Natural killer cell (primary cell): ENCODE data around the gene GRID1. TPM values are rescaled to one million over a fixed set of nuclear protein-coding genes. Genes with fewer than 3 reads are reported as not detected.

Experiments used
- ATAC-seq, 3 donors: fragments of 150-1000 bp in 2 of 3; fragments of 200-7000 bp in 1 of 3; cut with Tn5 transposase; 1 replicate in 1 of 3; 2 replicates in 2 of 3; pipeline ENCODE4 v1.10.0; 2021; ENCODE audit warnings: mild to moderate bottlenecking in 2 of 3, moderate library complexity in 2 of 3
- DNase-seq, 2 donors: peaks; one replicate each; pipeline versions ENCODE4 v3.0.0 to v3.0.0-alpha.2; 2013 to 2021; ENCODE audit warnings: mixed read lengths in 1 of 2
- H3K27ac ChIP-seq: one replicate; pipeline ENCODE4 v1.5.1; 2013; ENCODE audit warnings: mild to moderate bottlenecking, low read length
- H3K27me3 ChIP-seq: one replicate; pipeline ENCODE4 v1.6.1; 2013; ENCODE audit warnings: low read length; ENCODE audit not compliant: control insufficient read depth, insufficient read depth
- H3K36me3 ChIP-seq: one replicate; pipeline ENCODE4 v1.6.1; 2013; ENCODE audit warnings: low read length; ENCODE audit not compliant: control insufficient read depth, insufficient read depth
- H3K4me1 ChIP-seq: one replicate; pipeline ENCODE4 v1.6.1; 2013; ENCODE audit warnings: low read length; ENCODE audit not compliant: control insufficient read depth, insufficient read depth
- H3K4me3 ChIP-seq: one replicate; pipeline ENCODE4 v1.5.1; 2013; ENCODE audit warnings: low read length
- H3K9me3 ChIP-seq: one replicate; pipeline ENCODE4 v1.6.1; 2013; ENCODE audit warnings: low read length; ENCODE audit not compliant: control insufficient read depth, insufficient read depth
- H3K27ac Mint-ChIP-seq, 2 donors: one replicate each; pipeline ENCODE4 v1.8.0; 2022; ENCODE audit warnings: mild to moderate bottlenecking in 2 of 2, mixed read lengths in 2 of 2, moderate library complexity in 1 of 2
- H3K27me3 Mint-ChIP-seq, 2 donors: one replicate each; pipeline ENCODE4 v1.8.0; 2022; ENCODE audit warnings: low read depth in 2 of 2, mixed read lengths in 2 of 2
- H3K36me3 Mint-ChIP-seq: one replicate; pipeline ENCODE4 v1.8.0; 2022; ENCODE audit warnings: mixed read lengths
- H3K4me1 Mint-ChIP-seq, 2 donors: one replicate each; pipeline ENCODE4 v1.8.0; 2022; ENCODE audit warnings: mixed read lengths in 2 of 2
- H3K4me3 Mint-ChIP-seq: one replicate; pipeline ENCODE4 v1.8.0; 2022; ENCODE audit warnings: mild to moderate bottlenecking, moderate library complexity, mixed read lengths
- H3K9me3 Mint-ChIP-seq, 2 donors: one replicate each; pipeline ENCODE4 v1.8.0; 2022; ENCODE audit warnings: mixed read lengths in 2 of 2
- CTCF ChIP-seq: fragments of 200-600 bp; IDR thresholded peaks from one replicate; pipeline ENCODE4 v1.8.0; 2022; ENCODE audit warnings: antibody characterized with exemption
- whole genome bisulfite sequencing: methylation state at CpG from one replicate; pipeline ENCODE4 v1.1.7; 2013; ENCODE audit warnings: missing lambda C conversion rate; ENCODE audit not compliant: insufficient coverage; 5-methylcytosine and 5-hydroxymethylcytosine counted together
- intact Hi-C: fragments of 100-400 bp; cut with micrococcal nuclease; formaldehyde crosslinking; loops from one replicate; pipeline ENCODE4 v1.14.2; 2022
- total RNA-seq, 4 donors: library from RNA; stranded (reverse); fragments of 120-200 nt in 1 of 4; gene quantifications; one replicate each; pipeline versions ENCODE4 v1.2.3 to v1.2.4, GENCODE V29; 2013 to 2022

GRID1 gene
- total RNA-seq, 3 donors from 2014 or later (not counting 1 experiment from before 2014, with no cell fraction given) = not detected

GRCh38 chr10:85581371-85581770 lies 785.2 kb downstream of the GRID1 start:
- no peaks in the 10 kb centered on the region for H3K9me3 ChIP-seq
- no peak overlapping the region for H3K27ac Mint-ChIP-seq
- intact Hi-C loops = no loop called here
- no peak overlapping the region for H3K27ac ChIP-seq
- no peaks in the 10 kb centered on the region for H3K36me3 Mint-ChIP-seq
- ATAC-seq (no peak), DNase-seq (no peak)
- no peaks in the 10 kb centered on the region for H3K27me3 Mint-ChIP-seq
- WGBS = 92% methylated on average over 3 of the region's 3 CpGs
- no peak overlapping the region for H3K4me3 Mint-ChIP-seq
- no peaks in the 10 kb centered on the region for H3K4me1 Mint-ChIP-seq
- no peak overlapping the region for H3K4me3 ChIP-seq
- no peaks in the 10 kb centered on the region for H3K27me3 ChIP-seq
- no peaks in the 10 kb centered on the region for H3K36me3 ChIP-seq
- no peaks in the 10 kb centered on the region for H3K4me1 ChIP-seq
- no peak for TF ChIP-seq CTCF
- peaks cover 12 to 21% of the 10 kb centered on the region in 2 donors for H3K9me3 Mint-ChIP-seq

DNA sequence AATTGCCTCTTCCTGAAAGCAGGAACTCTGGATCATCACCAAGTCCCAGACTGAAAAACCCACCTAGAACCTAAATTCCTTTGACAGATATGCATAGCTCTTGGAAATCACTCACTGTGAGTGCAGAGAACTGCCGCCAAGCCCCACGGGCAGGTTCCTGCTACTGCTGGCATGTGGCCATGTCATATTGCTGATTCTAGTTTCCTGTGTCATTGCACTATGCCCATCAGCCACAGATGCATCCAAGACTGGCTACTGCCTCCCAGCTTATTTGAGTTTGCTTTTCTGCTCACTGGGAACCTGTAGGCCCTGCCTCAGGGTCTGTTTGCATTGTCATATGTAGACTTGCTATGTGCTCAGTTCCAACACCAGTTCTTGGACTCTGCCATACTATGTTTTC lies 786.0 kb downstream of the GRID1 start:
- H3K36me3 ChIP-seq = no peaks in the 10 kb centered on the region
- no peak overlapping the region for H3K4me3 ChIP-seq
- no peaks in the 10 kb centered on the region for H3K27me3 ChIP-seq
- Mint-ChIP-seq H3K4me1 (no peaks in the 10 kb centered on the region), H3K9me3 (peaks cover 12 to 25% of the 10 kb centered on the region in 2 donors), H3K4me3 (no peak overlapping the region), H3K27ac (no peak overlapping the region), H3K27me3 (no peaks in the 10 kb centered on the region), H3K36me3 (no peaks in the 10 kb centered on the region)
- ATAC-seq (peak in 1 of 3 donors; percentile 17), DNase-seq (no peak)
- H3K27ac ChIP-seq = no peak overlapping the region
- H3K4me1 ChIP-seq = no peaks in the 10 kb centered on the region
- intact Hi-C loops = no loop called here
- WGBS = 54% methylated on average over 2 of the region's 2 CpGs
- H3K9me3 ChIP-seq = no peaks in the 10 kb centered on the region
- TF ChIP-seq CTCF = no peak

DNA sequence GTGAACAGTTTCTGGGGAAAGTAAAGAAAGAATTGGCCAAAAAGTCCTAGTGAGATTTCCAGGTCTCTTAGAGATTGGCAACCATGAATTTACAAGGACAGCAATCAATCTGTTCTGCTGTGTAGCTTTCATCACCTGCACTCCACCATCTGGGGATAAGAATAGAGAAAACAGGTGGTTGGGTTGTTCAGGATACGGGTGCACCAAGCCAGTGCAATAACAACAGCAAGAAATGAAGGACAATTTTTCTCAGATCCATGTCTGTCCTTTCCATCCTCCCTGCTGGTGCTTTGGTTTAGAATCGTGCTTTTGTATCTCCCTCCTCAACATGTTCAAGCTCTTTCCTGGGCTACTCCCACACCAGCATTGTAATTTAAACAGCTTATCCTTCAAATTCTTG lies 787.7 kb downstream of the GRID1 start:
- H3K9me3 ChIP-seq = no peaks in the 10 kb centered on the region
- no peak overlapping the region for H3K27ac ChIP-seq
- no peaks in the 10 kb centered on the region for H3K4me1 Mint-ChIP-seq
- DNase-seq (no peak), ATAC-seq (no peak)
- no peak overlapping the region for H3K27ac Mint-ChIP-seq
- no peak overlapping the region for H3K4me3 ChIP-seq
- no peaks in the 10 kb centered on the region for H3K36me3 Mint-ChIP-seq
- no peaks in the 10 kb centered on the region for H3K27me3 ChIP-seq
- H3K4me1 ChIP-seq = no peaks in the 10 kb centered on the region
- no peak for TF ChIP-seq CTCF
- H3K4me3 Mint-ChIP-seq = no peak overlapping the region
- intact Hi-C loops = no loop called here
- H3K9me3 Mint-ChIP-seq = peaks cover 12 to 20% of the 10 kb centered on the region in 2 donors
- H3K27me3 Mint-ChIP-seq = no peaks in the 10 kb centered on the region
- H3K36me3 ChIP-seq = no peaks in the 10 kb centered on the region
- 78% methylated on average over 2 of the region's 2 CpGs for WGBS

DNA sequence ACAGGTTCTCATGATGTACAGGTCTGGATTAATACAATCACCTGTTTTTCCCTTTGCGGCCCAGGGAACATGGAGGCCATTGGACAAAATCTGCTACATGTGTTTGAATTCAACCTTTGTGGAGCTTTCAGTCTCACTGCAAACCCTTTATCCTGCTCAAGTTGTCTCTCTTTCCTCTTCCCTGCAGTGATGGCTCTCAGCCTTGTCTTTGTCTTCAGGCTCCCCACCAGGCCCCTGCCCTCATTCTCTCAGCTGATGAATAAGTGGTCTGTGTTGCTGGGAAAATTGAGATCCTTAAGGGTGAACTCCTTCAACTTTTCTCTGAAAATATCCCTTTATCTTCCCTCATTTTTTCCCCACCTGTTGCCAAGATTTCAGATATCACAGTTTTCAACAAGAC lies 791.2 kb downstream of the GRID1 start:
- Mint-ChIP-seq H3K9me3 (peaks cover 14 to 17% of the 10 kb centered on the region in 2 donors), H3K4me3 (no peak overlapping the region), H3K27me3 (no peaks in the 10 kb centered on the region), H3K36me3 (no peaks in the 10 kb centered on the region), H3K27ac (no peak overlapping the region), H3K4me1 (no peaks in the 10 kb centered on the region)
- ATAC-seq (no peak), DNase-seq (no peak)
- 88% methylated on average over 1 of the region's 1 CpG for whole genome bisulfite sequencing
- Histone ChIP-seq H3K4me3 (no peak overlapping the region), H3K9me3 (no peaks in the 10 kb centered on the region), H3K36me3 (no peaks in the 10 kb centered on the region), H3K4me1 (no peaks in the 10 kb centered on the region), H3K27me3 (no peaks in the 10 kb centered on the region), H3K27ac (no peak overlapping the region)
- intact Hi-C loops = no loop called here
- TF ChIP-seq CTCF = no peak
